UCSD-AML1 (cell line): Measurements from ENCODE around the gene UBTD1.

Experiments used
- DNase-seq: peaks from one replicate; lab custom pipeline; 2025; ENCODE audit not compliant: unreplicated experiment; lab: John Stamatoyannopoulos, UW

UBTD1 gene

GRCh38 chr10:97580421-97581367 is 82.0 kb downstream of the UBTD1 start:
- DNase-seq, result no peak

GRCh38 chr10:97582169-97582568 is 83.4 kb downstream of the UBTD1 start:
- DNase-seq, result no peak

GRCh38 chr10:97583476-97583875 is 84.8 kb downstream of the UBTD1 start:
- no peak for DNase-seq

- no peak for DNase-seq
Measured at GRCh38 chr10:97584060-97584797, 85.5 kb downstream of the UBTD1 start, which contains the start of gene HOGA1. Gene HOGA1, plus strand, starts transcription at chr10:97584389. Its CDS starts 315 bp downstream, at chr10:97584704.

- no peak for DNase-seq
Measured at GRCh38 chr10:97584798-97585438, 86.2 kb downstream of the UBTD1 start.

GRCh38 chr10:97585439-97585811 is 86.7 kb downstream of the UBTD1 start:
- no peak for DNase-seq

- DNase-seq, result no peak
Measured at GRCh38 chr10:97587183-97587582, 88.5 kb downstream of the UBTD1 start.

- DNase-seq, result no peak
Measured at GRCh38 chr10:97589479-97589878, 90.8 kb downstream of the UBTD1 start, which contains the start of gene C10orf62. Gene C10orf62, plus strand, starts transcription at chr10:97589721. Its CDS starts 177 bp downstream, at chr10:97589898.

GRCh38 chr10:97590082-97590747 is 91.5 kb downstream of the UBTD1 start:
- no peak for DNase-seq

- no peak for DNase-seq
Measured at GRCh38 chr10:97590748-97591495, 92.2 kb downstream of the UBTD1 start.

- DNase-seq, result no peak
Measured at GRCh38 chr10:97593421-97593820, 94.7 kb downstream of the UBTD1 start.

- DNase-seq, result no peak
Measured at GRCh38 chr10:97596101-97597082, 97.7 kb downstream of the UBTD1 start.

GRCh38 chr10:97597778-97598177 is 99.1 kb downstream of the UBTD1 start:
- no peak for DNase-seq

GRCh38 chr10:97598407-97599271 is 99.9 kb downstream of the UBTD1 start:
- no peak for DNase-seq

- no peak for DNase-seq
Measured at GRCh38 chr10:97599272-97599619, 100.5 kb downstream of the UBTD1 start.

GRCh38 chr10:97600616-97601015 is 101.9 kb downstream of the UBTD1 start:
- DNase-seq, result no peak

- no peak for DNase-seq
Measured at GRCh38 chr10:97601268-97602215, 102.8 kb downstream of the UBTD1 start.
